Caco-2 (cell line): ENCODE measurements around the gene KLHL30. TPM values are rescaled to one million over a fixed set of nuclear protein-coding genes. Genes with fewer than 3 reads are reported as not detected.

Source experiments
- BruUV-seq: library from RNA; stranded (reverse); fragments of 400-500 nt; replicated peaks from 2 replicates; lab custom pipeline; 2021; lab: Mats Ljungman, UMichigan
- CTCF ChIA-PET: fragments of 300-600 bp; sonication (Branson Sonifier 250); formaldehyde crosslinking; loops from one replicate; lab custom pipeline; 2022; ENCODE audit warnings: antibody characterized with exemption; lab: Charles Lee
- POLR2A ChIA-PET: fragments of 300-600 bp; sonication (Branson Sonifier 250); formaldehyde crosslinking; loops from one replicate; lab custom pipeline; 2022; ENCODE audit warnings: antibody characterized with exemption; lab: Charles Lee
- DNase-seq, 2 experiments: peaks; one replicate each; pipeline versions ENCODE4 v3.0.0 to v3.0.0-alpha.2; 2020 to 2022
- H3K27me3 ChIP-seq: replicated peaks from 2 replicates; pipeline ENCODE4 v1.6.0; 2011; ENCODE audit warnings: low read length; ENCODE audit not compliant: control insufficient read depth, insufficient read depth
- H3K36me3 ChIP-seq: 2 replicates; pipeline ENCODE4 v1.5.1; 2011; ENCODE audit warnings: low read length; ENCODE audit not compliant: control insufficient read depth, insufficient read depth
- H3K4me1 ChIP-seq: fragments of 250-450 bp; sonication (Bioruptor Pico); 2 replicates; pipeline ENCODE4 v1.5.1; 2020; ENCODE audit warnings: mild to moderate bottlenecking
- H3K4me3 ChIP-seq: 2 replicates; pipeline ENCODE4 v1.5.1; 2011; ENCODE audit warnings: low read depth, mild to moderate bottlenecking, control low read depth, low read length
- H3K9me3 ChIP-seq: fragments of 250-450 bp; sonication (Bioruptor Pico); 2 replicates; pipeline ENCODE4 v1.5.1; 2020; ENCODE audit warnings: mild to moderate bottlenecking, moderate library complexity
- H3K27ac Mint-ChIP-seq: one replicate; pipeline ENCODE4 v1.8.0; 2022; ENCODE audit warnings: mixed read lengths; ENCODE audit not compliant: unreplicated experiment
- H3K27me3 Mint-ChIP-seq: one replicate; pipeline ENCODE4 v1.8.0; 2022; ENCODE audit warnings: mixed read lengths; ENCODE audit not compliant: insufficient read depth, unreplicated experiment
- H3K36me3 Mint-ChIP-seq: one replicate; pipeline ENCODE4 v1.8.0; 2022; ENCODE audit warnings: mild to moderate bottlenecking, mixed read lengths; ENCODE audit not compliant: insufficient read depth, unreplicated experiment
- H3K4me1 Mint-ChIP-seq: one replicate; pipeline ENCODE4 v1.8.0; 2022; ENCODE audit warnings: low read depth, mixed read lengths; ENCODE audit not compliant: unreplicated experiment
- H3K4me3 Mint-ChIP-seq: one replicate; pipeline ENCODE4 v1.8.0; 2022; ENCODE audit warnings: mild to moderate bottlenecking, moderate library complexity, mixed read lengths; ENCODE audit not compliant: unreplicated experiment
- H3K9me3 Mint-ChIP-seq: one replicate; pipeline ENCODE4 v1.8.0; 2022; ENCODE audit warnings: mixed read lengths; ENCODE audit not compliant: unreplicated experiment
- CTCF ChIP-seq, 2 experiments: fragments of 200-600 bp in 1 of 2; IDR thresholded peaks; 1 replicate in 1 of 2; 2 replicates in 1 of 2; pipeline versions ENCODE4 v1.5.1 to v1.8.0; 2011 to 2022; ENCODE audit warnings: antibody characterized with exemption in 1 of 2, control low read depth in 1 of 2, inconsistent platforms in 1 of 2, low read depth in 1 of 2, low read length in 1 of 2, mild to moderate bottlenecking in 1 of 2, moderate library complexity in 1 of 2; ENCODE audit not compliant: insufficient read depth in 1 of 2, severe bottlenecking in 1 of 2, unreplicated experiment in 1 of 2
- intact Hi-C: fragments of 100-400 bp; cut with micrococcal nuclease; formaldehyde crosslinking; loops from one replicate; pipeline ENCODE4 v1.10.0; 2022; ENCODE audit not compliant: unreplicated experiment
- total RNA-seq: library from RNA; stranded (reverse); gene quantifications from 2 replicates; pipeline ENCODE4 v1.2.3, GENCODE V29; 2022

KLHL30 gene
- total RNA-seq, 1 experiment from 2014 or later: 0.36 TPM

DNA sequence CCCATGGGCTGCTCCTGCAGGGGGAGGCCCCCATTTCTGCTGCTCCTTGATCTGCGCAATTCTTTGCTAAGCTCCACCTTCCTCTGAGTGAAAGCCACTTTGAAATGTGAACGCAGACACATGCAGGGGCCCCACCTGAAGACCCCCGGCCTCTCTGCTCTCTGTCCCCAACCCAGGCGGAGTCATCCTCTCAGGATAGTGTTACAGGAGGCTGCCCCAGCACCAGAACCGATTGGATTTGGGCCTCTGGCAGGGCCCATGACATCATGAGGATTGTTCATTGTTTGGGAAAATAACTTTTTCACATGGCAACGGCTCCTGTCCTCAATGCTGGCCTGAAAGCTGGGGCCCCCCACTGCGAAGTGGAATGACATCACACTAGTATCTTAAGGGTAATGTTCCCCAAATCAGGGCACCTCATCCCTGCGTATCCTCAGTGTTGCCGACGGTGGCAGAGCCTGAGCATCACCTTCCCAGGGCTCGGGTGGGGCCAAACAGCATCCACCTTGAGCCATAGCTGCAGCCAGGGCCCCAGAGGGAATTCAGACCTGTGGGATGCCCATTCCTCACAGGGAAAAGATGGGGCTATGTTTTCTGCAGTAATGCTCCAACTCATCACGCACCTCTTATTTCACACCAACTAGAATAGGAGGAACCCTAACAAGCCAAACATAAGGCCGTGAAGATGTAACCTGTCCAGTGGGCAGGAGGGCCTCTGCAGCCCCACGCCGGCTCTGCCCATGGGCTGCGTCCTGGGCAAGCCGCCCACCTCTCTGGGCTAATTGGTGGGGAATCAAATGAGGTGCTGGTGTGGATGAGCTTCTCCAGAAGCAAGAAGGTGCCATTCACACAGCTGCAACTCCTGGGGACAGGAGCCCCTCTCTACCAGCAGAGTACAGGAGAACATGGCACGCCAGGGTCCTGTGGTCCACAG, 17.6 kb downstream of the KLHL30 start:
- Mint-ChIP-seq H3K9me3 (no peaks in the 10 kb centered on the region), H3K27ac (no peak overlapping the region), H3K4me1 (no peaks in the 10 kb centered on the region), H3K36me3 (peaks cover 4% of the 10 kb centered on the region), H3K4me3 (no peak overlapping the region), H3K27me3 (no peaks in the 10 kb centered on the region)
- Histone ChIP-seq H3K9me3 (no peaks in the 10 kb centered on the region), H3K36me3 (no peaks in the 10 kb centered on the region), H3K4me3 (no peak overlapping the region), H3K4me1 (no peaks in the 10 kb centered on the region), H3K27me3 (no peaks in the 10 kb centered on the region)
- DNase-seq: no peak
- TF ChIP-seq CTCF (IDR thresholded peaks at IDR 0.05; ENCODE audit: insufficient read depth in 1 of 2, low read depth in 1 of 2, low read length in 1 of 2, severe bottlenecking in 1 of 2, unreplicated experiment in 1 of 2): no peak
- intact Hi-C loops: loop anchor here (10.0 kb wide), 1 partner anchor 301 kb away; the partner anchor contains the start of gene RAMP1
- ChIA-PET POLR2A (no interaction called here), CTCF (no interaction called here)
- no TSS peak for BruUV-seq

DNA sequence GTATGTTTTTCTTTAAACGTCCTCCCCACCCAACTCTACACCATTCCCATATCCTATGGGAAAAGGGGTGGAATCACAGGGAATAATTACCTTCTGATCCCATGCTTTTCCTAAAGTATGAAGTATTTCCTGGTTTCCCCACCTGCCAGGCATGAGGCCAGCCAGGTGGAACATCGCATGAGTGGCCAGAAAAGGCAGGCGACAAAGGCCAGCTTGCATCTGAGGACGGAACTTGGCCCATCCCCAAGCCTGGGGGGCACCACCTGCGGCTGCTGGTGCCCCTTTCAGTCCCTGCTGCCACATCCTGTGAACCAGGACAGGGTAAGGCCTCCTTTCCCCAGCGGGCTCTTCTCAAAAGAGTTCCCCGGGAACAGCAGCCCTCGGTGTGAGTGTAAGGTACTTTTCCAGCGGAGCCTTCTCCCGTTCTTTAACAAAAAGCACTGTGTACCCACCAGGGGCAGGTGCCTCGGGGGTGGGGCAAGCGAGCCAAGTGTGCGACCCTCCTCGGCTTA, 19.1 kb downstream of the KLHL30 start:
- Mint-ChIP-seq H3K36me3 (peaks cover 4% of the 10 kb centered on the region), H3K27ac (no peak overlapping the region), H3K4me1 (no peaks in the 10 kb centered on the region), H3K4me3 (no peak overlapping the region), H3K9me3 (no peaks in the 10 kb centered on the region), H3K27me3 (no peaks in the 10 kb centered on the region)
- ChIA-PET CTCF (no interaction called here), POLR2A (no interaction called here)
- no TSS peak for BruUV-seq
- peak in 1 of 2 experiments; percentile 23 for DNase-seq
- Histone ChIP-seq H3K27me3 (no peaks in the 10 kb centered on the region), H3K4me3 (no peak overlapping the region), H3K9me3 (no peaks in the 10 kb centered on the region), H3K4me1 (no peaks in the 10 kb centered on the region), H3K36me3 (no peaks in the 10 kb centered on the region)
- no peak for TF ChIP-seq CTCF (IDR thresholded peaks at IDR 0.05; ENCODE audit: insufficient read depth in 1 of 2, low read depth in 1 of 2, low read length in 1 of 2, severe bottlenecking in 1 of 2, unreplicated experiment in 1 of 2)
- intact Hi-C loops: loop anchor here (10.0 kb wide), 1 partner anchor 303 kb away; the partner anchor contains the start of gene RAMP1

DNA sequence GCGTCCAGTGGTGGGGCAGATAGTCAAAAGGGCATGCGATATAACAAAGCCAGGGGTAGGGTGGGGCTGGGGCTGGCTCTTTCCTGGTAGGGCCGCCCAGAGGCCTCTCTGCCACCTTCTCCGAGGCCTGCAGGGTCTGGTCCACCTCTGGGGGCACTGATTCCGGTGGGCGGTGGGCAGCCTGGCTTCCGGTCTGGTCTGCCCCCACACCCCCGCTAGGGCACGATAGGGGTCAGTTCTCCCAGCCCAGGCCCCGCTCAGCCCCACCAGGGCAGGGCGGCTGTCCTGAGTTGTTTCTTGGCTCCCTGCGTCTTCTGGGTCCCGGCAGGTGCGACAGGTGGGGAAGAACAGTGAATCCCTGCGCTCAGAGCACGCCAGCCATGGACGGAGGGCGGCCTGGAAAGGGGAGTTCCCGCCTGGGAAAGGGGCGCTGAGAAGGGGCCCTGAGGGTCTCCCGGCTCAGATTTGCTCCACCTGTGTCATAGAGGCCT, 19.6 kb downstream of the KLHL30 start:
- Mint-ChIP-seq H3K36me3 (peaks cover 4% of the 10 kb centered on the region), H3K27ac (no peak overlapping the region), H3K4me1 (no peaks in the 10 kb centered on the region), H3K9me3 (no peaks in the 10 kb centered on the region), H3K4me3 (no peak overlapping the region), H3K27me3 (no peaks in the 10 kb centered on the region)
- Histone ChIP-seq H3K4me3 (no peak overlapping the region), H3K4me1 (no peaks in the 10 kb centered on the region), H3K9me3 (no peaks in the 10 kb centered on the region), H3K27me3 (no peaks in the 10 kb centered on the region), H3K36me3 (no peaks in the 10 kb centered on the region)
- ChIA-PET POLR2A (no interaction called here), CTCF (no interaction called here)
- intact Hi-C loops: loop anchor here (10.0 kb wide), 1 partner anchor 303 kb away; the partner anchor contains the start of gene RAMP1
- DNase-seq: peak in 1 of 2 experiments; percentile 19
- BruUV-seq: no TSS peak
- TF ChIP-seq CTCF (IDR thresholded peaks at IDR 0.05; ENCODE audit: insufficient read depth in 1 of 2, low read depth in 1 of 2, low read length in 1 of 2, severe bottlenecking in 1 of 2, unreplicated experiment in 1 of 2): no peak
